Transverse colon (tissue), 4 donors: ENCODE data around the gene GCNT1. TPM values are rescaled to one million over a fixed set of nuclear protein-coding genes. Genes with fewer than 3 reads are reported as not detected.

Experiments
- DNase-seq: peaks from one replicate; pipeline ENCODE4 v3.0.0-alpha.2; 2019
- H3K27ac ChIP-seq, 4 donors: fragments of 200-600 bp; sonication (generic); 2 replicates each; pipeline ENCODE4 v1.5.1; 2016 to 2018; ENCODE audit warnings: inconsistent platforms in 4 of 4
- H3K27me3 ChIP-seq: fragments of 200-600 bp; sonication (generic); 2 replicates; pipeline ENCODE4 v1.5.1; 2017; ENCODE audit warnings: inconsistent platforms
- H3K36me3 ChIP-seq, 4 donors: fragments of 200-600 bp; sonication (generic); 2 replicates each; pipeline ENCODE4 v1.5.1; 2017 to 2019; ENCODE audit warnings: inconsistent platforms in 4 of 4
- H3K4me1 ChIP-seq, 4 donors: fragments of 200-600 bp; sonication (generic); 2 replicates each; pipeline ENCODE4 v1.5.1; 2017 to 2020; ENCODE audit warnings: inconsistent platforms in 4 of 4
- H3K4me3 ChIP-seq, 4 donors: fragments of 200-600 bp; sonication (generic); 1 replicate in 1 of 4; 2 replicates in 3 of 4; pipeline versions ENCODE4 v1.5.1 to v1.6.1; 2017 to 2019; ENCODE audit warnings: inconsistent platforms in 4 of 4
- H3K9me3 ChIP-seq, 2 donors: fragments of 200-600 bp; sonication (generic); 2 replicates each; pipeline ENCODE4 v1.5.1; 2017 to 2019; ENCODE audit warnings: inconsistent platforms in 2 of 2
- CTCF ChIP-seq, 5 experiments: fragments of 200-600 bp in 3 of 5; fragments of 450-650 bp in 2 of 5; sonication (generic) in 3 of 5; IDR thresholded peaks; 1 replicate in 2 of 5; 2 replicates in 3 of 5; pipeline ENCODE4 v1.5.1; 2016 to 2017; ENCODE audit warnings: antibody characterized with exemption in 5 of 5, inconsistent platforms in 3 of 5, mild to moderate bottlenecking in 2 of 5, moderate library complexity in 1 of 5
- EP300 ChIP-seq: sonication (generic); formaldehyde crosslinking; IDR thresholded peaks from one replicate; pipeline ENCODE4 v1.6.1; 2017; ENCODE audit warnings: antibody characterized with exemption, low read depth
- POLR2A ChIP-seq: fragments of 450-650 bp; IDR thresholded peaks from one replicate; pipeline ENCODE4 v1.6.1; 2016; ENCODE audit warnings: antibody characterized with exemption, mild to moderate bottlenecking, moderate library complexity
- POLR2AphosphoS5 ChIP-seq, 3 donors: sonication (generic); formaldehyde crosslinking; IDR thresholded peaks; one replicate each; pipeline ENCODE4 v1.6.1; 2016; ENCODE audit warnings: antibody characterized with exemption in 3 of 3
- WGBS, 2 donors: methylation state at CpG; one replicate each; pipeline ENCODE4 v1.1.5; 2018; ENCODE audit warnings: low coverage in 1 of 2; 5-methylcytosine and 5-hydroxymethylcytosine counted together
- in situ Hi-C, 4 donors: fragments of 200-750 bp; cut with MboI; loops; one replicate each; pipeline versions ENCODE4 v1.15.0 to v1.15.1; 2017; ENCODE audit warnings: low sequenced_read_pairs in 3 of 4, low pct_ligation_motif_present in 1 of 4, low pct_unique_long_range_greater_than_20kb in 1 of 4
- intact Hi-C: fragments of 100-400 bp; cut with DNase I; formaldehyde crosslinking; loops from one replicate; pipeline ENCODE4 v1.15.1; 2023; ENCODE audit warnings: low total_unique reads
- total RNA-seq, 4 donors: library from RNA; depleted of rRNA; stranded (reverse); fragments of >200 nt; gene quantifications; one replicate each; pipeline ENCODE4 v1.1.0, GENCODE V29; 2016

GCNT1 gene
- total RNA-seq, 4 donors from 2014 or later = 12.7 to 52.0 (median 27.8) TPM

GRCh38 chr9:76438841-76439588, 20.0 kb upstream of the GCNT1 start:
- intact Hi-C loops (no loop called here), in situ Hi-C loops (loop anchor here in 3 of 4 donors (25.0 kb wide), 2 partner anchors 273 to 573 kb away; partner anchors contain the start of gene FOXB2 (in 2 of the 3))
- no peaks in the 10 kb centered on the region for H3K9me3 ChIP-seq
- H3K4me3 ChIP-seq = no peak overlapping the region
- DNase-seq = no peak
- H3K4me1 ChIP-seq = no peaks in the 10 kb centered on the region
- no peak for TF ChIP-seq POLR2A
- no peaks in the 10 kb centered on the region for H3K36me3 ChIP-seq
- H3K27me3 ChIP-seq = no peaks in the 10 kb centered on the region
- no peak overlapping the region for H3K27ac ChIP-seq
- 79 to 90% methylated on average over 3 to 6 of the region's 6 CpGs for WGBS, 2 donors

GRCh38 chr9:76441551-76442322, 17.2 kb upstream of the GCNT1 start:
- 70 to 76% methylated on average over 5 to 10 of the region's 10 CpGs for WGBS, 2 donors
- H3K9me3 ChIP-seq = no peaks in the 10 kb centered on the region
- no peaks in the 10 kb centered on the region for H3K4me1 ChIP-seq
- H3K4me3 ChIP-seq = no peak overlapping the region
- H3K27ac ChIP-seq = no peak overlapping the region
- intact Hi-C loops (loop anchor here (10.0 kb wide), 1 partner anchor 713 kb away; no protein-coding TSS in a partner anchor), in situ Hi-C loops (loop anchor here in 3 of 4 donors (10.0 to 25.0 kb wide), 3 partner anchors 213 to 571 kb away; partner anchors contain the start of gene FOXB2 (in 2 of the 3))
- H3K36me3 ChIP-seq = no peaks in the 10 kb centered on the region
- no peak for TF ChIP-seq POLR2AphosphoS5 (IDR thresholded peaks at IDR 0.05)
- TF ChIP-seq POLR2A = no peak
- no peak for TF ChIP-seq EP300
- H3K27me3 ChIP-seq = no peaks in the 10 kb centered on the region
- no peak for DNase-seq

- Histone ChIP-seq H3K9me3 (no peaks in the 10 kb centered on the region), H3K36me3 (no peaks in the 10 kb centered on the region), H3K27ac (no peak overlapping the region), H3K4me1 (peaks cover 0 to 9% (median 2%) of the 10 kb centered on the region in 4 donors), H3K27me3 (no peaks in the 10 kb centered on the region), H3K4me3 (no peak overlapping the region)
- WGBS, 2 donors = 74 to 81% methylated on average over 3 of the region's 3 CpGs
- TF ChIP-seq POLR2A (no peak), CTCF (IDR thresholded peaks at IDR 0.05) (no peak), POLR2AphosphoS5 (IDR thresholded peaks at IDR 0.05) (no peak), EP300 (no peak)
- DNase-seq = no peak
- in situ Hi-C loops = loop anchor here in 3 of 4 donors (10.0 to 25.0 kb wide), 3 partner anchors 211 to 568 kb away; partner anchors contain the start of gene FOXB2 (in 2 of the 3)
- intact Hi-C loops = loop anchor here (10.0 kb wide), 1 partner anchor 711 kb away; no protein-coding TSS in a partner anchor
Observed at GRCh38 chr9:76443887-76444286, 15.1 kb upstream of the GCNT1 start.

GRCh38 chr9:76444322-76444929, 14.6 kb upstream of the GCNT1 start:
- TF ChIP-seq POLR2A = no peak
- no peak for TF ChIP-seq POLR2AphosphoS5 (IDR thresholded peaks at IDR 0.05)
- no peak for TF ChIP-seq CTCF (IDR thresholded peaks at IDR 0.05)
- TF ChIP-seq EP300 = no peak
- in situ Hi-C loops = loop anchor here in 3 of 4 donors (10.0 to 25.0 kb wide), 3 partner anchors 210 to 568 kb away; partner anchors contain the start of gene FOXB2 (in 2 of the 3)
- intact Hi-C loops = loop anchor here (10.0 kb wide), 1 partner anchor 710 kb away; no protein-coding TSS in a partner anchor

More at GRCh38 chr9:76444322-76444929, 14.6 kb upstream of the GCNT1 start:
- Histone ChIP-seq H3K27ac (no peak overlapping the region), H3K36me3 (no peaks in the 10 kb centered on the region), H3K27me3 (no peaks in the 10 kb centered on the region), H3K9me3 (no peaks in the 10 kb centered on the region), H3K4me1 (peaks cover 0 to 9% (median 2%) of the 10 kb centered on the region in 4 donors), H3K4me3 (no peak overlapping the region)
- no peak for DNase-seq
- 69 to 75% methylated on average over 5 of the region's 5 CpGs for WGBS, 2 donors
